ENCODE data around the gene POU6F2. TPM values are rescaled to one million over a fixed set of nuclear protein-coding genes. Genes with fewer than 3 reads are reported as not detected.
"Not testable (repeated sequence)": the region's sequence is repeated elsewhere in the genome, so short reads cannot be mapped to it uniquely, and the experiment has no call there.

POU6F2 gene
- total and polyA plus RNA-seq, 2 experiments from 2014 or later, result 7.2 to 7.3 TPM

DNA sequence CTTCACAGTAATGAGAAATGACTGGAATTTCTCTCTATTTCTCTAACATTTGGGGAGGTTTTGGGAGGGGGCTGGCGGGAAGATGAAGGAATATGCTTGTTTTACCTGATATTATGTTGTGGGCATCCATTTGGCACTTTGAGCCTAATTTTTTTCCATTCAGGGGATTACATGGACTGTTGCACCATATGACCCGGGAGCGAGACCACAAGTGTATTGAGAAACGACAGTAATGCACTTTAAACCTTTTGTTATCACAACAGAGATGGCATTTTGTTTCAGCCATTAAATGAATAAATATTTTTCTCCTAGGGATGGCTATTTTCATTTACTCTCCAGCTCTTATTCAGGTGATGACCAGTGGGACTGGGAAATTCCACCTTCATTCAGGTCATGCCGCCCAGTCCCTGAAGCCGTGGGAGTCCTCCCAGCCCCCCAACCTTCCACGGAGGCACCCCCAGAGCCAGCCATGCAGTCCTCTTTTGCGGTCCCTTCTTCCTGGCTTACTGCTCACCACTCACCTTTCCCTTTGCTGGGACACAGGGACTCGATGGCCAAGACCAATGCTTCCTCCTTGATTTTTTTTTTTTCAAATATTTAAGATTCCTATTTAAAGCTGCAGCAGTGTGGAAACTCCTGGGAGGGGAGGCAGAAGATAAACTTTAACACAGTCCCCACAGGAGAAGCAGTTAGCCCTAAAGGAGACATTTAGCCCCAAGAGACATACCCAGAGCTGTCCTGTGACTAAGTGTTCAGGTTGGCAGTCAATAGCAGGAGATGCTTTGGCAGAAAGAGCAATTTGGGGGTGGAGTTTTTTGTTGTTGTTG is 397.6 kb downstream of the POU6F2 start (continued):
- no peak for TF ChIP-seq STAT1 (IDR thresholded peaks at IDR 0.05; ENCODE audit: unreplicated experiment)

DNA sequence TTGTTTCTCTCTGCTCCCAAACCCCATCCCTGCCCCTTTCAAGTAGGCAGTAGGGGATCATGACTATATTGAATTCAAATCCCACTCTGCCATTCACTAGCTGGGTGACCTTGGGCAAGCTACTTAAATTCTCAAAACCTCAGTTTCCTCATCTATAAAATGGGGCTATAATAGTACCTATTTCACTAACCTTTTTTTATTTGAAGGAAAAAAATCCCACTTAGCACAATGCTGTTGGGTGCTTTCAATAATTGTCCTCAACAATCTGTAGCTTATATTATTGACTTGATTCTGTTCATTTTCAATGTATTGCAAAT is 398.1 kb downstream of the POU6F2 start:
- DNase-seq (ENCODE audit: low spot score), result no peak
- no peak overlapping the region for H2AFZ ChIP-seq
- H3K27ac ChIP-seq (ENCODE audit: low read depth), result no peak overlapping the region
- H3K27me3 Mint-ChIP-seq (ENCODE audit: insufficient read depth, low read depth, poor library complexity), result peaks cover 7% of the 10 kb centered on the region
- no peak overlapping the region for H3K4me3 ChIP-seq
- no peaks in the 10 kb centered on the region for H3K27me3 ChIP-seq (ENCODE audit: insufficient read depth)
- H3K4me2 ChIP-seq, result no peak overlapping the region
- no peak overlapping the region for H3K27ac Mint-ChIP-seq
- H3K36me3 ChIP-seq (ENCODE audit: insufficient read depth), result no peaks in the 10 kb centered on the region
- H3K4me1 Mint-ChIP-seq, result peaks cover 10% of the 10 kb centered on the region; the same call in 2 of the 3 replicates
- H3K4me3 Mint-ChIP-seq, result no peak overlapping the region
- TF ChIP-seq STAT1 (IDR thresholded peaks at IDR 0.05; ENCODE audit: unreplicated experiment) (no peak), NANOG (IDR thresholded peaks at IDR 0.05; ENCODE audit: borderline replicate concordance) (no peak), CREB1 (CRISPR knock-in tag; IDR thresholded peaks at IDR 0.05; ENCODE audit: low read depth) (no peak), EZH2phosphoT487 (IDR thresholded peaks at IDR 0.05; ENCODE audit: unreplicated experiment) (no peak), JUNB (IDR thresholded peaks at IDR 0.05; ENCODE audit: unreplicated experiment) (no peak)
- TF ChIP-seq, protein P1, sequence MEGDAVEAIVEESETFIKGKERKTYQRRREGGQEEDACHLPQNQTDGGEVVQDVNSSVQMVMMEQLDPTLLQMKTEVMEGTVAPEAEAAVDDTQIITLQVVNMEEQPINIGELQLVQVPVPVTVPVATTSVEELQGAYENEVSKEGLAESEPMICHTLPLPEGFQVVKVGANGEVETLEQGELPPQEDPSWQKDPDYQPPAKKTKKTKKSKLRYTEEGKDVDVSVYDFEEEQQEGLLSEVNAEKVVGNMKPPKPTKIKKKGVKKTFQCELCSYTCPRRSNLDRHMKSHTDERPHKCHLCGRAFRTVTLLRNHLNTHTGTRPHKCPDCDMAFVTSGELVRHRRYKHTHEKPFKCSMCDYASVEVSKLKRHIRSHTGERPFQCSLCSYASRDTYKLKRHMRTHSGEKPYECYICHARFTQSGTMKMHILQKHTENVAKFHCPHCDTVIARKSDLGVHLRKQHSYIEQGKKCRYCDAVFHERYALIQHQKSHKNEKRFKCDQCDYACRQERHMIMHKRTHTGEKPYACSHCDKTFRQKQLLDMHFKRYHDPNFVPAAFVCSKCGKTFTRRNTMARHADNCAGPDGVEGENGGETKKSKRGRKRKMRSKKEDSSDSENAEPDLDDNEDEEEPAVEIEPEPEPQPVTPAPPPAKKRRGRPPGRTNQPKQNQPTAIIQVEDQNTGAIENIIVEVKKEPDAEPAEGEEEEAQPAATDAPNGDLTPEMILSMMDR (conservative IDR thresholded peaks at IDR 0.05; ENCODE audit: low read depth in 2 of 2), result no peak
- TF ChIP-seq, protein P2, sequence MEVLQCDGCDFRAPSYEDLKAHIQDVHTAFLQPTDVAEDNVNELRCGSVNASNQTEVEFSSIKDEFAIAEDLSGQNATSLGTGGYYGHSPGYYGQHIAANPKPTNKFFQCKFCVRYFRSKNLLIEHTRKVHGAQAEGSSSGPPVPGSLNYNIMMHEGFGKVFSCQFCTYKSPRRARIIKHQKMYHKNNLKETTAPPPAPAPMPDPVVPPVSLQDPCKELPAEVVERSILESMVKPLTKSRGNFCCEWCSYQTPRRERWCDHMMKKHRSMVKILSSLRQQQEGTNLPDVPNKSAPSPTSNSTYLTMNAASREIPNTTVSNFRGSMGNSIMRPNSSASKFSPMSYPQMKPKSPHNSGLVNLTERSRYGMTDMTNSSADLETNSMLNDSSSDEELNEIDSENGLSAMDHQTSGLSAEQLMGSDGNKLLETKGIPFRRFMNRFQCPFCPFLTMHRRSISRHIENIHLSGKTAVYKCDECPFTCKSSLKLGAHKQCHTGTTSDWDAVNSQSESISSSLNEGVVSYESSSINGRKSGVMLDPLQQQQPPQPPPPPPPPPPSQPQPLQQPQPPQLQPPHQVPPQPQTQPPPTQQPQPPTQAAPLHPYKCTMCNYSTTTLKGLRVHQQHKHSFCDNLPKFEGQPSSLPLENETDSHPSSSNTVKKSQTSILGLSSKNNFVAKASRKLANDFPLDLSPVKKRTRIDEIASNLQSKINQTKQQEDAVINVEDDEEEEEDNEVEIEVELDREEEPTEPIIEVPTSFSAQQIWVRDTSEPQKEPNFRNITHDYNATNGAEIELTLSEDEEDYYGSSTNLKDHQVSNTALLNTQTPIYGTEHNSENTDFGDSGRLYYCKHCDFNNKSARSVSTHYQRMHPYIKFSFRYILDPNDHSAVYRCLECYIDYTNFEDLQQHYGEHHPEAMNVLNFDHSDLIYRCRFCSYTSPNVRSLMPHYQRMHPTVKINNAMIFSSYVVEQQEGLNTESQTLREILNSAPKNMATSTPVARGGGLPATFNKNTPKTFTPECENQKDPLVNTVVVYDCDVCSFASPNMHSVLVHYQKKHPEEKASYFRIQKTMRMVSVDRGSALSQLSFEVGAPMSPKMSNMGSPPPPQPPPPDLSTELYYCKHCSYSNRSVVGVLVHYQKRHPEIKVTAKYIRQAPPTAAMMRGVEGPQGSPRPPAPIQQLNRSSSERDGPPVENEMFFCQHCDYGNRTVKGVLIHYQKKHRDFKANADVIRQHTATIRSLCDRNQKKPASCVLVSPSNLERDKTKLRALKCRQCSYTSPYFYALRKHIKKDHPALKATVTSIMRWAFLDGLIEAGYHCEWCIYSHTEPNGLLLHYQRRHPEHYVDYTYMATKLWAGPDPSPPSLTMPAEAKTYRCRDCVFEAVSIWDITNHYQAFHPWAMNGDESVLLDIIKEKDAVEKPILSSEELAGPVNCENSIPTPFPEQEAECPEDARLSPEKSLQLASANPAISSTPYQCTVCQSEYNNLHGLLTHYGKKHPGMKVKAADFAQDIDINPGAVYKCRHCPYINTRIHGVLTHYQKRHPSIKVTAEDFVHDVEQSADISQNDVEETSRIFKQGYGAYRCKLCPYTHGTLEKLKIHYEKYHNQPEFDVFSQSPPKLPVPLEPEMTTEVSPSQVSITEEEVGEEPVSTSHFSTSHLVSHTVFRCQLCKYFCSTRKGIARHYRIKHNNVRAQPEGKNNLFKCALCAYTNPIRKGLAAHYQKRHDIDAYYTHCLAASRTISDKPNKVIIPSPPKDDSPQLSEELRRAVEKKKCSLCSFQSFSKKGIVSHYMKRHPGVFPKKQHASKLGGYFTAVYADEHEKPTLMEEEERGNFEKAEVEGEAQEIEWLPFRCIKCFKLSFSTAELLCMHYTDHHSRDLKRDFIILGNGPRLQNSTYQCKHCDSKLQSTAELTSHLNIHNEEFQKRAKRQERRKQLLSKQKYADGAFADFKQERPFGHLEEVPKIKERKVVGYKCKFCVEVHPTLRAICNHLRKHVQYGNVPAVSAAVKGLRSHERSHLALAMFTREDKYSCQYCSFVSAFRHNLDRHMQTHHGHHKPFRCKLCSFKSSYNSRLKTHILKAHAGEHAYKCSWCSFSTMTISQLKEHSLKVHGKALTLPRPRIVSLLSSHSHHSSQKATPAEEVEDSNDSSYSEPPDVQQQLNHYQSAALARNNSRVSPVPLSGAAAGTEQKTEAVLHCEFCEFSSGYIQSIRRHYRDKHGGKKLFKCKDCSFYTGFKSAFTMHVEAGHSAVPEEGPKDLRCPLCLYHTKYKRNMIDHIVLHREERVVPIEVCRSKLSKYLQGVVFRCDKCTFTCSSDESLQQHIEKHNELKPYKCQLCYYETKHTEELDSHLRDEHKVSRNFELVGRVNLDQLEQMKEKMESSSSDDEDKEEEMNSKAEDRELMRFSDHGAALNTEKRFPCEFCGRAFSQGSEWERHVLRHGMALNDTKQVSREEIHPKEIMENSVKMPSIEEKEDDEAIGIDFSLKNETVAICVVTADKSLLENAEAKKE (CRISPR knock-in tag; IDR thresholded peaks at IDR 0.05), result no peak
- H3K4me1 ChIP-seq (ENCODE audit: insufficient read depth), result peaks cover 12% of the 10 kb centered on the region; the same call in 1 of the 2 replicates
- H3K36me3 Mint-ChIP-seq (ENCODE audit: low read depth), result no peaks in the 10 kb centered on the region; the same call in 2 of the 3 replicates
- H3F3A ChIP-seq (replicated peaks; ENCODE audit: low read depth), result no peaks in the 10 kb centered on the region
- H3K79me2 ChIP-seq (replicated peaks; ENCODE audit: insufficient read depth), result no peaks in the 10 kb centered on the region
- peaks cover 3% of the 10 kb centered on the region; the same call in 1 of the 3 replicates for H3K9me3 Mint-ChIP-seq
- H4K20me1 ChIP-seq (replicated peaks; ENCODE audit: insufficient read depth), result no peaks in the 10 kb centered on the region
- H3K9me2 ChIP-seq (ENCODE audit: insufficient read depth), result peaks cover 5% of the 10 kb centered on the region; the same call in 1 of the 2 replicates
- ATAC-seq, result no peak

DNA sequence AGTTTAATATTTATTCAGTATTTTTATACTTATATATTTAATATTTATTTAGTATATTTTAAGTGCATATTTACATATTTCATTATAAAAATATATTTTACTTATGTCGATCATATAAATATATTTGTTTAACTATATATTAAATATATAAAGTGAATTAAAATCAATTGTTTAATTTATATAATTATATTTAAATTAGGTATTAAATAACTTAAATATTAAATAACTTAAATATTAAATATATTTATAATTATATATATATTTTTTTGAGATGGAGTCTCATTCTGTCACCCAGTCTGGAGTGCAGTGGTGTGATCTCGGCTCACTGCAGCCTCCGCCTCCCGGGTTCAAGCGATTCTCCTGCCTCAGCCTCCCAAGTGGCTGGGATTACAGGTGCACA is 399.2 kb downstream of the POU6F2 start:
- not testable (repeated sequence) for H4K20me1 ChIP-seq (replicated peaks; ENCODE audit: insufficient read depth); H3K27me3 ChIP-seq (ENCODE audit: insufficient read depth); H3K4me3 ChIP-seq; H3K9me3 Mint-ChIP-seq; H3F3A ChIP-seq (replicated peaks; ENCODE audit: low read depth); H3K27me3 Mint-ChIP-seq (ENCODE audit: insufficient read depth, low read depth, poor library complexity); H3K27ac ChIP-seq (ENCODE audit: low read depth); H3K79me2 ChIP-seq (replicated peaks; ENCODE audit: insufficient read depth); H3K9me2 ChIP-seq (ENCODE audit: insufficient read depth); ATAC-seq; H3K36me3 Mint-ChIP-seq (ENCODE audit: low read depth); H3K4me2 ChIP-seq; DNase-seq (ENCODE audit: low spot score); H3K36me3 ChIP-seq (ENCODE audit: insufficient read depth); H3K27ac Mint-ChIP-seq; H2AFZ ChIP-seq; H3K4me3 Mint-ChIP-seq
- H3K4me1 Mint-ChIP-seq, result peaks cover 10% of the 10 kb centered on the region; the same call in 2 of the 3 replicates
- H3K4me1 ChIP-seq (ENCODE audit: insufficient read depth), result peaks cover 12% of the 10 kb centered on the region; the same call in 1 of the 2 replicates

Data from GM23338 (cell line).